Nephron progenitor cell (in vitro differentiated cells): ENCODE data around the gene GJB3.

Experiments
- DNase-seq: peaks from one replicate; pipeline ENCODE4 v3.0.0; 2021
- H3K27ac Mint-ChIP-seq: 2 replicates; pipeline ENCODE4 v1.8.0; 2021; ENCODE audit warnings: mild to moderate bottlenecking, moderate library complexity, mixed read lengths
- H3K27me3 Mint-ChIP-seq: 2 replicates; pipeline ENCODE4 v1.8.0; 2021; ENCODE audit warnings: mild to moderate bottlenecking, low read depth, mixed read lengths; ENCODE audit not compliant: poor library complexity
- H3K36me3 Mint-ChIP-seq: 2 replicates; pipeline ENCODE4 v1.8.0; 2021; ENCODE audit warnings: low read depth, mixed read lengths
- H3K4me1 Mint-ChIP-seq: 2 replicates; pipeline ENCODE4 v1.8.0; 2021; ENCODE audit warnings: mixed read lengths
- H3K4me3 Mint-ChIP-seq: 2 replicates; pipeline ENCODE4 v1.8.0; 2021; ENCODE audit warnings: mild to moderate bottlenecking, moderate library complexity, mixed read lengths
- H3K9me3 Mint-ChIP-seq: 2 replicates; pipeline ENCODE4 v1.8.0; 2021; ENCODE audit warnings: mild to moderate bottlenecking, moderate library complexity, mixed read lengths
- TF ChIP-seq, protein P1 (sequence below): fragments of 200-600 bp; sonication (generic); IDR thresholded peaks from 2 replicates; pipeline ENCODE4 v1.5.0; 2021; ENCODE audit warnings: antibody characterized with exemption

Gene GJB3

DNA sequence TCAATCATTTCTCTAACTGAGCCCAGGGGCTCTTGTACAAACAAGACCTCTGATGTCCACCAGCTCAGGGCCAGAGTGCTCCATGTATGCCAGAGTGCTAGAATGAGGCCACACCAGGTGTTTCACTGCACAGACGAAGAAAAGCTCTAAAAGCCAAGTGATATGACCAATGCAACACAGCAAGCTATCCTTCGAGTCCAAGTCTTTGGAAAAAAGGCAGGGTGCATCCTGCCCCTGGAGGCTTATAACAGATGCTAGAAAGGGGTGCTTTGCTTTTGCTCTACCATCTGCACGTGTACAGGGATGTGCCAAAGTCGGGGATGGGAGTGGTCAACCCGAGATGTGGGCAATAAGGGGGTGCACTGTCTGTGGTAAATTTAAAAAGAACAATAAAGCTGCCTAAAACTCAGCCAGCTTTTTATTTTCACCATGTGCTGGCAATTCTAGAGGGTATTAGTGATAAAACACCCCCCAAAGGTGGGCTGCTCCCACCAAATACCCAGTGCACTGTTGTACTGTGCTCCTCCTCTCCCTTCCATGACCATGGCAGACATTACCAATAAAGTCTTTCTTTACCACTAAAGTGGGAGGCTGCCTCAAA lies 46.4 kb downstream of the GJB3 start:
- Mint-ChIP-seq H3K36me3 (no peaks in the 10 kb centered on the region), H3K27me3 (peaks cover 11% of the 10 kb centered on the region), H3K27ac (peak overlapping the region; percentile 1), H3K4me3 (no peak overlapping the region), H3K9me3 (no peaks in the 10 kb centered on the region), H3K4me1 (peaks cover 12% of the 10 kb centered on the region)
- DNase-seq = no peak
- TF ChIP-seq, protein P1, sequence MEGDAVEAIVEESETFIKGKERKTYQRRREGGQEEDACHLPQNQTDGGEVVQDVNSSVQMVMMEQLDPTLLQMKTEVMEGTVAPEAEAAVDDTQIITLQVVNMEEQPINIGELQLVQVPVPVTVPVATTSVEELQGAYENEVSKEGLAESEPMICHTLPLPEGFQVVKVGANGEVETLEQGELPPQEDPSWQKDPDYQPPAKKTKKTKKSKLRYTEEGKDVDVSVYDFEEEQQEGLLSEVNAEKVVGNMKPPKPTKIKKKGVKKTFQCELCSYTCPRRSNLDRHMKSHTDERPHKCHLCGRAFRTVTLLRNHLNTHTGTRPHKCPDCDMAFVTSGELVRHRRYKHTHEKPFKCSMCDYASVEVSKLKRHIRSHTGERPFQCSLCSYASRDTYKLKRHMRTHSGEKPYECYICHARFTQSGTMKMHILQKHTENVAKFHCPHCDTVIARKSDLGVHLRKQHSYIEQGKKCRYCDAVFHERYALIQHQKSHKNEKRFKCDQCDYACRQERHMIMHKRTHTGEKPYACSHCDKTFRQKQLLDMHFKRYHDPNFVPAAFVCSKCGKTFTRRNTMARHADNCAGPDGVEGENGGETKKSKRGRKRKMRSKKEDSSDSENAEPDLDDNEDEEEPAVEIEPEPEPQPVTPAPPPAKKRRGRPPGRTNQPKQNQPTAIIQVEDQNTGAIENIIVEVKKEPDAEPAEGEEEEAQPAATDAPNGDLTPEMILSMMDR = no peak

DNA sequence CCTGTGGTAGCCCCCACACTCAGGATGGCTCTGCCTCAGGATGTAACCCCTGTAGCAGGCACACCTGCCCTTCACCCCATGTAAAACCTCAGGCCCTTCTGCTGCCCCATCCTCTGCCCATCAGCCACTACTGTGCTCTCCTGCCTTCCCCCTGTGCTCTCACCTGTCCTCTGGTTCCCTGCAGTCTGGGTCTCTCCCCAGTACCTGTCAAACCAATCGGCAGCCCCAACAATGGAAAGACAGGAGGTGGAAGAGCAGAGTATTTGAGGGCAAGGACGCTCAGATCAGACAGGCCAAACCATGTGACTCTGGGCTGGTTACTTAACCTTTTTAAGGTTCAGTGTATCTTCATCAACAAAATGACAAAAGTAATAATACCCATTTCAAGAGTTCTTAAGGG lies 47.6 kb downstream of the GJB3 start:
- no peak overlapping the region for H3K4me3 Mint-ChIP-seq
- no peak overlapping the region for H3K27ac Mint-ChIP-seq
- DNase-seq = no peak
- H3K4me1 Mint-ChIP-seq = peaks cover 12% of the 10 kb centered on the region
- no peaks in the 10 kb centered on the region for H3K9me3 Mint-ChIP-seq
- H3K27me3 Mint-ChIP-seq = peaks cover 11% of the 10 kb centered on the region
- H3K36me3 Mint-ChIP-seq = no peaks in the 10 kb centered on the region
- TF ChIP-seq, protein P1 = no peak

DNA sequence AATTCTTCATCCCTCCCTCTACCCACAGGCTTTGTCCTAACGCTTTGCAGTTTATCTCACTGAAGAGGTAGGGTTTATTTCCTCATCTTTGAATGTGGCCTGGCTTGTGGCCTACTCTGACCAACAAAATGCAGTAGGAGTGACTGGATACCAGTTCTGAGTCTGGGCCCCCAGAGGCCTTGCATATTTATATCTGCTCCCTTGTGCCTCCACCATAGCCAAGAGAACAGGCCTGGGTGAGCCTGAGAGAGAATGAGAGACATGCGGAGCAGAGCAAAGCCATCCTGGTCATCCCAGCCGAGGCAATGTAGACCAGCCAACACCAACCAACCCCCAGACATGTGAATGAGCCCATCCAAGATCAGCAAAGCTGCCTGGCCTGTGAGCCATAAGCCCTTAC lies 48.2 kb downstream of the GJB3 start:
- no peak overlapping the region for H3K4me3 Mint-ChIP-seq
- no peaks in the 10 kb centered on the region for H3K9me3 Mint-ChIP-seq
- DNase-seq = no peak
- no peak overlapping the region for H3K27ac Mint-ChIP-seq
- peaks cover 12% of the 10 kb centered on the region for H3K4me1 Mint-ChIP-seq
- no peaks in the 10 kb centered on the region for H3K36me3 Mint-ChIP-seq
- H3K27me3 Mint-ChIP-seq = peaks cover 14% of the 10 kb centered on the region
- TF ChIP-seq, protein P1 = no peak

DNA sequence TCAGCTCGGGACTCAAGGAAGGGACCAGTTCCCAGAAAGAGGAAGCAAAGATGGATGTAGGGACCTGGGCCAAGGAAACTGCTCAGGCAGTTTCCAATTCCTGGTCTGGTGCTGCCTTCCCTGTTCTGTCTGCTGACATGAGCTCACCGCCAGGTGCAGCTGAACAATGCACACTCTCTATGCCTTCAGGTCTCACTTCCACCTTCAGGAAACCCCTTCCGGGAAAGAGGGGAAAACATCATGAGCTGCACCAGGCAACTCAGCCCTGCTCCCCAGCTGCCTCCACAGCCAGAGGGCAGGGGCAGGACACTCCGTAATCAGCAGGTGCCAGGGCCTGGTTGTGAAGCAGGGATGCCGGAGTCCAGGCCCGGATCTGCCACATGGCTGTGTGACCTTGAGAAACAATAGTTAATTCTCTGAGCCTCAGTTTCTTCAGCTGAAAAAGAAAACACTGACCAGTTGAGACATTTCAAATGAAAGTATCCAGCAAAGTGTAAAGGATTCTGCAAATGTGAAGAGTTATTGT lies 50.8 kb downstream of the GJB3 start:
- TF ChIP-seq, protein P1 = no peak
- Mint-ChIP-seq H3K4me3 (no peak overlapping the region), H3K27me3 (peaks cover 14% of the 10 kb centered on the region), H3K36me3 (no peaks in the 10 kb centered on the region), H3K27ac (no peak overlapping the region), H3K4me1 (peaks cover 19% of the 10 kb centered on the region), H3K9me3 (no peaks in the 10 kb centered on the region)
- DNase-seq = no peak

DNA sequence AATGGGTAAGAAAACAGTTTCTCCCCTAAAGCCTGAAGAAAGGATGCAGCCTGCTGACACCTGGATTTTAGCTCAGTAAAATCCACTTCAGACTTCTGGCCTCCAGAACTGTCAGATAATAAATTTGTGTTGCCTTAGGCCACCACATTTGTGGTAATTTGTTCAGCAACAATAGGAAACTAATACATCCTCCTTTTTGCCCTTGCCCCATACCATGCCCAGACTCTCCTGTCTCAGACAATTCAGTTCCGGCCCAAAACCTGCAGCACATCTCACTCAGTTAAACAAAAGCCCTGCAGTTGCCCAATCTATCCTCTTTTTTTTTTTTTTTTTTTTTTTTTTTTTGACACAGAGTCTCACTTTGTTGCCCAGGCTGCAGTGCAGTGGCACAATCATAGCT lies 52.7 kb downstream of the GJB3 start:
- Mint-ChIP-seq H3K4me3 (no peak overlapping the region), H3K27ac (no peak overlapping the region), H3K9me3 (no peaks in the 10 kb centered on the region), H3K27me3 (peaks cover 3% of the 10 kb centered on the region), H3K4me1 (peaks cover 14% of the 10 kb centered on the region), H3K36me3 (no peaks in the 10 kb centered on the region)
- DNase-seq = no peak
- TF ChIP-seq, protein P1 = no peak
